Tibial artery (tissue), 4 donors: ENCODE results near the gene FOXJ1.
"Not testable (repeated sequence)": the region's sequence is repeated elsewhere in the genome, so short reads cannot be mapped to it uniquely, and the experiment has no call there.

Experiments used
- DNase-seq, 2 donors: peaks; one replicate each; pipeline ENCODE4 v3.0.0-alpha.2; 2019
- H3K27ac ChIP-seq, 2 donors: fragments of 200-600 bp; sonication (generic) in 1 of 2; 1 replicate in 1 of 2; 2 replicates in 1 of 2; pipeline ENCODE4 v1.5.1; 2018 to 2019; ENCODE audit warnings: mild to moderate bottlenecking in 1 of 2
- H3K27me3 ChIP-seq, 2 donors: fragments of 200-600 bp; sonication (generic) in 1 of 2; one replicate each; pipeline versions ENCODE4 v1.5.1 to v1.6.0; 2016 to 2019
- H3K36me3 ChIP-seq, 3 donors: fragments of 200-600 bp; sonication (generic) in 2 of 3; one replicate each; pipeline ENCODE4 v1.5.1; 2016 to 2019; ENCODE audit warnings: mild to moderate bottlenecking in 2 of 3
- H3K4me1 ChIP-seq, 4 donors: fragments of 200-600 bp; sonication (generic) in 2 of 4; 1 replicate in 3 of 4; 2 replicates in 1 of 4; pipeline ENCODE4 v1.5.1; 2016 to 2019
- H3K4me3 ChIP-seq, 2 donors: fragments of 200-600 bp; sonication (generic) in 1 of 2; 1 replicate in 1 of 2; 2 replicates in 1 of 2; pipeline ENCODE4 v1.5.1; 2018 to 2019; ENCODE audit warnings: mild to moderate bottlenecking in 2 of 2
- H3K9me3 ChIP-seq, 3 donors: fragments of 200-600 bp; sonication (generic) in 1 of 3; one replicate each; pipeline ENCODE4 v1.5.1; 2016 to 2019
- CTCF ChIP-seq, 2 experiments: fragments of 200-600 bp in 1 of 2; fragments of 450-650 bp in 1 of 2; IDR thresholded peaks; one replicate each; pipeline ENCODE4 v1.5.1; 2017 to 2019; ENCODE audit warnings: antibody characterized with exemption in 2 of 2, mild to moderate bottlenecking in 1 of 2, moderate library complexity in 1 of 2
- intact Hi-C: fragments of 100-400 bp; cut with DNase I; formaldehyde crosslinking; loops from one replicate; pipeline ENCODE4 v1.15.0; 2023; ENCODE audit warnings: low total_unique reads

Gene FOXJ1, protein sequence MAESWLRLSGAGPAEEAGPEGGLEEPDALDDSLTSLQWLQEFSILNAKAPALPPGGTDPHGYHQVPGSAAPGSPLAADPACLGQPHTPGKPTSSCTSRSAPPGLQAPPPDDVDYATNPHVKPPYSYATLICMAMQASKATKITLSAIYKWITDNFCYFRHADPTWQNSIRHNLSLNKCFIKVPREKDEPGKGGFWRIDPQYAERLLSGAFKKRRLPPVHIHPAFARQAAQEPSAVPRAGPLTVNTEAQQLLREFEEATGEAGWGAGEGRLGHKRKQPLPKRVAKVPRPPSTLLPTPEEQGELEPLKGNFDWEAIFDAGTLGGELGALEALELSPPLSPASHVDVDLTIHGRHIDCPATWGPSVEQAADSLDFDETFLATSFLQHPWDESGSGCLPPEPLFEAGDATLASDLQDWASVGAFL

DNA sequence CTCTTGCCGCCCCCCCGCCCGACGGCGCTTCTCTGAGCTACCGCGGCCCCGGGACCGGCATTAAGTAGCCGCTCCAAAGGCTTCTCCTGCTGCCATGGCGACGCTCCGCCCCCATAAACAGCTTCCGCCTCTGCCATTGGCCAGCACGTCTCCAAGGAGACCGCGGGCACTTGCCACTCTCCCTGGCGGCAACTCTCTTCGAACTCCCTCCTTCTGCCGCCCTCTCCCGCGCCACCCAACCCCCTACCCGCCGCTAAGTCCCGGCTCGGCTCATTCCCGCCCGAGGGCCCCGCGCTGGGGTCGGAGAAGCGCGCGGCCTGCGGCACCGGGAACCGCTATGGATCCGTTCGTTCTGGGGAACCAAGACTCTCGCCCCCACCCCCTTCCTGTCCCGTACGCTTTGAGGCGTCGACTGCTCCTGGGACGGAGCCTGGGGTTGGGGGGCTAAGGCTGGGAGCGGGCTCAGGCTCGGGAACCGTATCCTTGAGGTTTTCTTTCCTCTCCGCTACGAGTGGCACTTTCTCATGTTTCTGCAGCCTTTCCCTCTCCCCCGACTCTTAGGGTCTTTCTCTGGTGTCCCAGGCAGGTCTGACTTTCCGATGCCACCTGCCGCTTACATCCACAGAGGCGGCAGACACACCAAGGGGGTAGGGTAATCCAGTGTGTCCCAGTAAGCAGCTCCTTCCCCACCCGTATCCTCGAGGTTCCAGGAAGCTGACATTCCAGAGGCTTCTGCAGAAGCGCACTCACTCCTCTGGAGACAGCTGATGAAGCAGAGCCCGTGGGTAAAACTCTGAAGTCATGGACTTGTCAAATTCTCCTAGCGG, at the start of gene FOXJ1:
Gene FOXJ1, minus strand, starts transcription at position 34 of the 827 bp plus-strand sequence. CDS start 850 bp downstream, outside the sequence.
- Histone ChIP-seq H3K4me3 (peak within 1 kb of the TSS; percentile 36 to 51), H3K9me3 (no peaks in the 10 kb centered on the region), H3K36me3 (no peaks in the 10 kb centered on the region), H3K27ac (no peak within 1 kb of the TSS), H3K4me1 (peaks cover 0 to 42% (median 31%) of the 10 kb centered on the region in 4 donors), H3K27me3 (peaks cover 7 to 46% of the 10 kb centered on the region in 2 donors)
- peak; percentile 77 to 91 for DNase-seq
- TF ChIP-seq CTCF (IDR thresholded peaks at IDR 0.05): no peak
- intact Hi-C loops: no loop called here

DNA sequence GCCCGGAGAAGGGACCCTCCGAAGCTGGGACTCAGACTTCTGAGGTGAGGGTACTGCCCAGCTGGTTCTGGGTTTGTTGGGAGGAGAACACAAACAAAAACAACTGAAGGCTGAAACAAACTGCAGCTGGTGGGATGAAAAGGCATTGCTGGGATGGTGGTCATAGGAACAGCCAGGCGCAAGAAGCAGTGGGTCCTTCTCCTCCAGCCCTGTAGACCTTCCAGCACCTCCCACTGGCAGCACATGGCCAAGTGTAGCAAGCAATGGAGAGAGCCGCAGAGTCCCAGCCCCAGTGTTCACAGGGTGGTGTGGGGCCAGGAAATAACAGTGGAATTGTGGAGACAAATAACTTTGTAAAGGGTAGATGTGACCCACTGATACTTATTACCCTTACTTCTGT, 48.7 kb upstream of the FOXJ1 start:
- H3K4me1 ChIP-seq: no peaks in the 10 kb centered on the region
- H3K27me3 ChIP-seq: peaks cover 0 to 36% of the 10 kb centered on the region in 2 donors
- no peak overlapping the region for H3K27ac ChIP-seq
- H3K36me3 ChIP-seq: no peaks in the 10 kb centered on the region
- intact Hi-C loops: no loop called here
- TF ChIP-seq CTCF (IDR thresholded peaks at IDR 0.05): no peak
- no peaks in the 10 kb centered on the region for H3K9me3 ChIP-seq
- H3K4me3 ChIP-seq: no peak overlapping the region
- no peak for DNase-seq

DNA sequence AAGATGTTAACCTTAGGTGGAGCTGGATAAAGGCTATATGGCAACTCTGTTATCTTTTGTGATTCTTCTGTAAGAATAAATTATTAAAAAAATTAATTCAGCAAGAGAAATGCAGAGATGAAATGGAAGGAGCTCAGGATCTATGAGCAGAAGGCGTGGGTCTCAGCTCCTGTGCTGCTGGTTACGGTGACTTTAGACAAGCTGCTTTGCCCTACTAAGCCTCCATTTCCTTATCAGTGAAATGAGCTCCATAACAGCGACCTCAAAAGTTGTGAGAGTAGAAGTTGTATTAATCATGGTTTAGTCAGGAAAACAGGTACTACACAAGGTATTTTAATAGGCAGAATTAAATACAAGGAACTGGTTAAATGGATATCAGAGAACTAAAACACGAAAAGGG, 48.2 kb upstream of the FOXJ1 start:
- H3K27ac ChIP-seq: no peak overlapping the region
- intact Hi-C loops: no loop called here

DNA sequence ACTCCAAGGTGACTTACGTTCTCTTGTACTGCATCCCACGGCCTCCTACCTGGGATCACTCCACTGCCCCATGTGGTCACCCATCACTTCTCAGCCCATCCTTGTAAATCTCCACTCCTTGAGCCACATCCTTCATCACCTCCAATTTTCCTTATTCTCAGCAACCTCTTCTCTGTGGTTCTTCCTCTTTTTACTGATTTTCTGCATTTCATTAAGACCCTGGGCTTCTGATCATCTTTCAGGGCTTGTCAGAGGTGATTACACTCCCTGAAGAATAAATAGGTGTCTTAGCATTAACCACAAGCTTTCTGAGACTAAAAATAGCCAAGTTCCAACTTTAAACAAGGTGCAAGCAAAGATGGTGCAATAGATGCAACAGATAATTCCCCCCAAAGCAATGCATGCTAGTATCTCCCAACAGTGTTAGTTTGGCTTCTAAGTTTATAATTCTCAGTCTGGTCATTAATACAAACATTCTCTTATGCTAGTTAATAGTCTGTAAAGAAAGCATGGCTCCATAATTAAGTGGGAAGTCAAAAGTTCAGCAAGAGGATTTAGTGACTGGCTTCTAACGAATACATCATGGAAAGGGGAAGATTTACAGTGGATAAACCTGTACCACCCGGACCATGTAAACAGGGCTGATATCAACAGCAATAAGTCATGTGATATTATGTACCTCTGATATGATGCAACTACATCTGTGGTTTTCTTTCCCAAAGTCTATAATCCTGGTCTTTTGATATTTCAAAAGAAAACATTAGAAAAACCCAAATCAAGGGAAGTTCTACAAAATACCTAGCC, 47.4 kb upstream of the FOXJ1 start:
- no peak overlapping the region for H3K27ac ChIP-seq
- DNase-seq: no peak
- intact Hi-C loops: no loop called here
- H3K4me3 ChIP-seq: no peak overlapping the region
- TF ChIP-seq CTCF (IDR thresholded peaks at IDR 0.05): no peak
- no peaks in the 10 kb centered on the region for H3K36me3 ChIP-seq
- no peaks in the 10 kb centered on the region for H3K4me1 ChIP-seq
- H3K9me3 ChIP-seq: no peaks in the 10 kb centered on the region
- peaks cover 0 to 36% of the 10 kb centered on the region in 2 donors for H3K27me3 ChIP-seq

More for the DNA sequence above, 48.2 kb upstream of the FOXJ1 start:
- Histone ChIP-seq H3K9me3 (no peaks in the 10 kb centered on the region), H3K4me1 (no peaks in the 10 kb centered on the region), H3K27me3 (peaks cover 0 to 36% of the 10 kb centered on the region in 2 donors), H3K4me3 (no peak overlapping the region), H3K36me3 (no peaks in the 10 kb centered on the region)
- DNase-seq: no peak
- no peak for TF ChIP-seq CTCF (IDR thresholded peaks at IDR 0.05)

DNA sequence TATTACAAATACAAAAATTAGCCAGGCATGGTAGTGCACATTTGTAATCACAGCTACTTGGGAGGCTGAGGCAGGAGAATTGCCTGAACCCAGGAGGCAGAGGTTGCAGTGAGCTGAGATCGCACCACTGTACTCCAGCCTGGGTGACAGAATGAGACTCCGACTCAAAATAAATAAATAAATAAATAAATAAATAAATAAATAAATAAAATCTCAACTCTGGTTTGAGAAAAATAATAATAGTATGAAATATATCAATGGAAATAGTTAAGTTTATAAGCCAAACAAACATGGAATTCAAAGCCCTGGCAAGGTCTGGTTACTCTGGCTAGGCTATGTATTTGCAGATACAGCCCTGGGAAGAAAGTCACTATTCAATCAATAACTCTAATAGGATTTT, 45.7 kb upstream of the FOXJ1 start:
- DNase-seq, H3K27ac ChIP-seq, H3K36me3 ChIP-seq, H3K4me3 ChIP-seq, intact Hi-C loops, H3K9me3 ChIP-seq, H3K4me1 ChIP-seq: not testable (repeated sequence)
- H3K27me3 ChIP-seq: peaks cover 0 to 36% of the 10 kb centered on the region in 2 donors
